HEK293 (cell line): ENCODE data around the gene ATP7A.

Source experiments
- CTCF ChIA-PET: fragments of 350-600 bp; formaldehyde crosslinking; extraction: SDS; loops from one replicate; lab custom pipeline; 2021; ENCODE audit warnings: antibody characterized with exemption; lab: Yijun Ruan, JAX
- POLR2A ChIA-PET: fragments of 300-600 bp; formaldehyde crosslinking; extraction: SDS; loops from one replicate; lab custom pipeline; 2020; ENCODE audit warnings: antibody characterized with exemption, inconsistent platforms; lab: Yijun Ruan, JAX
- H3K27ac ChIP-seq: fragments of 200-500 bp; sonication (Bioruptor generic); 2 replicates; pipeline ENCODE4 v1.5.1; 2014; ENCODE audit warnings: low read depth, low read length, control low read depth, inconsistent platforms; ENCODE audit errors: extremely low read depth
- H3K36me3 ChIP-seq, 2 experiments: fragments of 200-500 bp in 1 of 2; sonication (Bioruptor generic) in 1 of 2; 1 replicate in 1 of 2; 2 replicates in 1 of 2; pipeline ENCODE4 v1.5.1; 2014 to 2017; ENCODE audit warnings: inconsistent platforms in 2 of 2, low read length in 2 of 2; ENCODE audit not compliant: control insufficient read depth in 2 of 2, insufficient read depth in 1 of 2
- H3K4me1 ChIP-seq: fragments of 200-500 bp; sonication (Bioruptor generic); 2 replicates; pipeline ENCODE4 v1.5.1; 2014; ENCODE audit warnings: mild to moderate bottlenecking, low read length, inconsistent platforms; ENCODE audit not compliant: control insufficient read depth, insufficient read depth
- H3K4me3 ChIP-seq: 2 replicates; pipeline ENCODE4 v1.5.1; 2011; ENCODE audit warnings: low read depth, mild to moderate bottlenecking, control low read depth, low read length, moderate library complexity
- H3K9me3 ChIP-seq: fragments of 200-500 bp; sonication (Bioruptor generic); 2 replicates; pipeline ENCODE4 v1.5.1; 2014; ENCODE audit warnings: low read depth, low read length, inconsistent platforms; ENCODE audit not compliant: control insufficient read depth, insufficient read depth
- HOXC10 ChIP-seq: sonication (generic); formaldehyde crosslinking; IDR thresholded peaks from 2 replicates; pipeline ENCODE4 v1.8.1; 2023; ENCODE audit warnings: mild to moderate bottlenecking, missing genetic modification reagents
- IKZF3 ChIP-seq: fragments of 450-650 bp; IDR thresholded peaks from 2 replicates; pipeline ENCODE4 v1.5.0; 2018; ENCODE audit warnings: missing biosample characterization, mild to moderate bottlenecking, missing genetic modification characterization, moderate library complexity
- KLF10 ChIP-seq: fragments of 450-650 bp; IDR thresholded peaks from 2 replicates; pipeline ENCODE4 v1.5.1; 2018; ENCODE audit warnings: missing biosample characterization, mild to moderate bottlenecking, missing genetic modification characterization
- ZBTB20 ChIP-seq: fragments of 450-650 bp; formaldehyde crosslinking; IDR thresholded peaks from 2 replicates; pipeline ENCODE4 v1.5.1; 2016; ENCODE audit warnings: missing biosample characterization, missing genetic modification characterization
- ZNF10 ChIP-seq: fragments of 450-650 bp; formaldehyde crosslinking; IDR thresholded peaks from 2 replicates; pipeline ENCODE4 v1.5.1; 2017; ENCODE audit warnings: missing biosample characterization, missing genetic modification characterization
- ZNF157 ChIP-seq: fragments of 450-650 bp; formaldehyde crosslinking; IDR thresholded peaks from 2 replicates; pipeline ENCODE4 v1.5.1; 2016; ENCODE audit warnings: missing biosample characterization, missing genetic modification characterization
- ZNF2 ChIP-seq: fragments of 450-650 bp; formaldehyde crosslinking; IDR thresholded peaks from 2 replicates; pipeline ENCODE4 v1.5.1; 2016; ENCODE audit warnings: missing biosample characterization, missing genetic modification characterization
- ZNF202 ChIP-seq: fragments of 450-650 bp; formaldehyde crosslinking; IDR thresholded peaks from 2 replicates; pipeline ENCODE4 v1.5.1; 2016; ENCODE audit warnings: missing biosample characterization, missing genetic modification characterization, borderline replicate concordance
- ZNF24 ChIP-seq: fragments of 450-650 bp; formaldehyde crosslinking; IDR thresholded peaks from 2 replicates; pipeline ENCODE4 v1.5.1; 2016; ENCODE audit warnings: missing biosample characterization, missing genetic modification characterization
- ZNF248 ChIP-seq: fragments of 450-650 bp; formaldehyde crosslinking; IDR thresholded peaks from 2 replicates; pipeline ENCODE4 v1.5.1; 2017; ENCODE audit warnings: missing biosample characterization, missing genetic modification characterization
- ZNF311 ChIP-seq: fragments of 450-650 bp; formaldehyde crosslinking; IDR thresholded peaks from 2 replicates; pipeline ENCODE4 v1.5.1; 2017; ENCODE audit warnings: missing biosample characterization, missing genetic modification characterization, borderline replicate concordance
- ZNF335 ChIP-seq: fragments of 450-650 bp; formaldehyde crosslinking; conservative IDR thresholded peaks from 2 replicates; pipeline ENCODE4 v1.5.1; 2016; ENCODE audit warnings: missing biosample characterization, missing genetic modification characterization
- ZNF366 ChIP-seq: fragments of 450-650 bp; formaldehyde crosslinking; conservative IDR thresholded peaks from 2 replicates; pipeline ENCODE4 v1.5.1; 2016; ENCODE audit warnings: missing biosample characterization, missing genetic modification characterization
- ZNF48 ChIP-seq: fragments of 450-650 bp; formaldehyde crosslinking; IDR thresholded peaks from 2 replicates; pipeline ENCODE4 v1.5.1; 2016; ENCODE audit warnings: missing biosample characterization, missing genetic modification characterization
- ZNF571 ChIP-seq: fragments of 450-650 bp; formaldehyde crosslinking; IDR thresholded peaks from 2 replicates; pipeline ENCODE4 v1.5.0; 2017; ENCODE audit warnings: missing biosample characterization, missing genetic modification characterization
- ZNF626 ChIP-seq: fragments of 450-650 bp; sonication (Bioruptor Pico); formaldehyde crosslinking; IDR thresholded peaks from 2 replicates; pipeline ENCODE4 v1.5.1; 2018; ENCODE audit warnings: missing biosample characterization, missing genetic modification characterization, inconsistent platforms
- ZNF677 ChIP-seq: fragments of 450-650 bp; IDR thresholded peaks from 2 replicates; pipeline ENCODE4 v1.5.0; 2018; ENCODE audit warnings: missing biosample characterization, mild to moderate bottlenecking, missing genetic modification characterization, moderate library complexity
- ZNF747 ChIP-seq: fragments of 450-650 bp; formaldehyde crosslinking; IDR thresholded peaks from 2 replicates; pipeline ENCODE4 v1.5.1; 2016; ENCODE audit warnings: missing biosample characterization, missing genetic modification characterization
- ZNF776 ChIP-seq: fragments of 450-650 bp; formaldehyde crosslinking; IDR thresholded peaks from 2 replicates; pipeline ENCODE4 v1.5.0; 2017; ENCODE audit warnings: missing biosample characterization, missing genetic modification characterization, borderline replicate concordance
- TF ChIP-seq, protein P1 (sequence below): fragments of 450-650 bp; formaldehyde crosslinking; IDR thresholded peaks from 2 replicates; pipeline ENCODE4 v1.5.1; 2016; ENCODE audit warnings: missing biosample characterization, missing genetic modification characterization
- TF ChIP-seq, protein P2 (sequence below): fragments of 450-650 bp; IDR thresholded peaks from 2 replicates; pipeline ENCODE4 v1.5.1; 2018; ENCODE audit warnings: missing biosample characterization, mild to moderate bottlenecking, missing genetic modification characterization
- TF ChIP-seq, protein P3 (sequence below): fragments of 450-650 bp; formaldehyde crosslinking; IDR thresholded peaks from 2 replicates; pipeline ENCODE4 v1.5.1; 2016; ENCODE audit warnings: missing biosample characterization, missing genetic modification characterization
- TF ChIP-seq, protein P4 (sequence below): fragments of 450-650 bp; formaldehyde crosslinking; IDR thresholded peaks from 2 replicates; pipeline ENCODE4 v1.5.1; 2017; ENCODE audit warnings: missing biosample characterization, missing genetic modification characterization
- TF ChIP-seq, protein P5 (sequence below): fragments of 450-650 bp; formaldehyde crosslinking; IDR thresholded peaks from 2 replicates; pipeline ENCODE4 v1.5.1; 2016; ENCODE audit warnings: missing biosample characterization, missing genetic modification characterization

Gene ATP7A

DNA sequence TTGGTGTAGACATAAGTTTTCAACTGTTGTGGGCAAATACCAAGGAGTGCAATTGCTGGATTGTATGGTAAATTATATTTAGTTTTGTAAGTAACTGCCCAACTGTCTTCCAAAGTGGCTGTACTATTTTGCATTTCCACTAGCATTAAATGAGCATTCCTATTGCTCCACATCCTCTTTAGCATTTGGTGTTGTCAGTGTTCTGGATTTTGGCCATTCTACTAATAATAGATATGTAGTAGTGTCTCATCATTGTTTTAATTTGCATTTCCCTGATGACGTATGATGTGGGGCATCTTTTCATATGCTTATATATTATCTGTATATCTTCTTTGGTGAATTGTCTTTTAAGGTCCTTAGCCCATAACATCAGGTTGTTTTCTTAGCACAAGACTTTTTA, 41.7 kb downstream of the ATP7A start (continued):
- TF ChIP-seq ZNF677 = no peak
- TF ChIP-seq, protein P1, sequence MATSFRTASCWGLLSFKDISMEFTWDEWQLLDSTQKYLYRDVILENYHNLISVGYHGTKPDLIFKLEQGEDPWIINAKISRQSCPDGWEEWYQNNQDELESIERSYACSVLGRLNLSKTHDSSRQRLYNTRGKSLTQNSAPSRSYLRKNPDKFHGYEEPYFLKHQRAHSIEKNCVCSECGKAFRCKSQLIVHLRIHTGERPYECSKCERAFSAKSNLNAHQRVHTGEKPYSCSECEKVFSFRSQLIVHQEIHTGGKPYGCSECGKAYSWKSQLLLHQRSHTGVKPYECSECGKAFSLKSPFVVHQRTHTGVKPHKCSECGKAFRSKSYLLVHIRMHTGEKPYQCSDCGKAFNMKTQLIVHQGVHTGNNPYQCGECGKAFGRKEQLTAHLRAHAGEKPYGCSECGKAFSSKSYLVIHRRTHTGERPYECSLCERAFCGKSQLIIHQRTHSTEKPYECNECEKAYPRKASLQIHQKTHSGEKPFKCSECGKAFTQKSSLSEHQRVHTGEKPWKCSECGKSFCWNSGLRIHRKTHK = no peak

DNA sequence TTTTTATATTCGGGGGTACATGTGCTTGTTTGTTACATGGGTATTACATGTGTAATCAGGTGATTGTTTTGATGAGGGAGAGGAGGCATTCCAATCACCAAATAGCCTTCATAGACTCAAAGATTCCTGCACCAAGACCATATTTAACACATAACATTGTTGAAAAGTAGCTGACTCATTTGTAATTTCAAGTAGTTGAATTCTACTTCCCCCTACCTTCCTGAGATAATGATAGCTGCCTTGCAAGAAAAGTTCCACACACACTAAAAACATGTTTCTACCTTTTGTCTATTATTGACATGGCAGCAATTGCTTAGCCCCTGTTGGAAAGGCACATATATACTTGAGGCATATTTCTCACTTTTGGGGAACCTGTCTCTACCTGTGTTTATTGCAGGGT, 42.8 kb downstream of the ATP7A start:
- Histone ChIP-seq H3K36me3 (no peaks in the 10 kb centered on the region), H3K9me3 (peaks cover 5% of the 10 kb centered on the region), H3K27ac (no peak overlapping the region), H3K4me3 (no peak overlapping the region), H3K4me1 (no peaks in the 10 kb centered on the region)
- CTCF ChIA-PET = interaction anchor here (0.8 kb wide), 1 partner anchor 30 kb away, joined by 4 read pairs; no protein-coding TSS in a partner anchor
- POLR2A ChIA-PET = no interaction called here
- TF ChIP-seq ZNF776 (no peak), ZNF48 (tag by site-specific recombination) (no peak), ZNF2 (tag by site-specific recombination) (no peak), ZNF10 (no peak), ZNF311 (tag by site-specific recombination) (no peak), ZNF24 (tag by site-specific recombination) (no peak), ZNF335 (tag by site-specific recombination) (no peak), ZNF571 (no peak), ZNF626 (tag by site-specific recombination) (no peak), ZNF366 (tag by site-specific recombination) (no peak), ZBTB20 (tag by site-specific recombination) (no peak), KLF10 (tag by site-specific recombination) (no peak), ZNF248 (tag by site-specific recombination) (no peak)
- TF ChIP-seq, protein P2, sequence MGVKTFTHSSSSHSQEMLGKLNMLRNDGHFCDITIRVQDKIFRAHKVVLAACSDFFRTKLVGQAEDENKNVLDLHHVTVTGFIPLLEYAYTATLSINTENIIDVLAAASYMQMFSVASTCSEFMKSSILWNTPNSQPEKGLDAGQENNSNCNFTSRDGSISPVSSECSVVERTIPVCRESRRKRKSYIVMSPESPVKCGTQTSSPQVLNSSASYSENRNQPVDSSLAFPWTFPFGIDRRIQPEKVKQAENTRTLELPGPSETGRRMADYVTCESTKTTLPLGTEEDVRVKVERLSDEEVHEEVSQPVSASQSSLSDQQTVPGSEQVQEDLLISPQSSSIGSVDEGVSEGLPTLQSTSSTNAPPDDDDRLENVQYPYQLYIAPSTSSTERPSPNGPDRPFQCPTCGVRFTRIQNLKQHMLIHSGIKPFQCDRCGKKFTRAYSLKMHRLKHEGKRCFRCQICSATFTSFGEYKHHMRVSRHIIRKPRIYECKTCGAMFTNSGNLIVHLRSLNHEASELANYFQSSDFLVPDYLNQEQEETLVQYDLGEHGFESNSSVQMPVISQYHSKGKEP (tag by site-specific recombination) = no peak
- TF ChIP-seq, protein P3, sequence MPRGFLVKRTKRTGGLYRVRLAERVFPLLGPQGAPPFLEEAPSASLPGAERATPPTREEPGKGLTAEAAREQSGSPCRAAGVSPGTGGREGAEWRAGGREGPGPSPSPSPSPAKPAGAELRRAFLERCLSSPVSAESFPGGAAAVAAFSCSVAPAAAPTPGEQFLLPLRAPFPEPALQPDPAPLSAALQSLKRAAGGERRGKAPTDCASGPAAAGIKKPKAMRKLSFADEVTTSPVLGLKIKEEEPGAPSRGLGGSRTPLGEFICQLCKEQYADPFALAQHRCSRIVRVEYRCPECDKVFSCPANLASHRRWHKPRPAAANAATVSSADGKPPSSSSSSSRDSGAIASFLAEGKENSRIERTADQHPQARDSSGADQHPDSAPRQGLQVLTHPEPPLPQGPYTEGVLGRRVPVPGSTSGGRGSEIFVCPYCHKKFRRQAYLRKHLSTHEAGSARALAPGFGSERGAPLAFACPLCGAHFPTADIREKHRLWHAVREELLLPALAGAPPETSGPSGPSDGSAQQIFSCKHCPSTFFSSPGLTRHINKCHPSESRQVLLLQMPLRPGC (tag by site-specific recombination) = no peak
- TF ChIP-seq, protein P4, sequence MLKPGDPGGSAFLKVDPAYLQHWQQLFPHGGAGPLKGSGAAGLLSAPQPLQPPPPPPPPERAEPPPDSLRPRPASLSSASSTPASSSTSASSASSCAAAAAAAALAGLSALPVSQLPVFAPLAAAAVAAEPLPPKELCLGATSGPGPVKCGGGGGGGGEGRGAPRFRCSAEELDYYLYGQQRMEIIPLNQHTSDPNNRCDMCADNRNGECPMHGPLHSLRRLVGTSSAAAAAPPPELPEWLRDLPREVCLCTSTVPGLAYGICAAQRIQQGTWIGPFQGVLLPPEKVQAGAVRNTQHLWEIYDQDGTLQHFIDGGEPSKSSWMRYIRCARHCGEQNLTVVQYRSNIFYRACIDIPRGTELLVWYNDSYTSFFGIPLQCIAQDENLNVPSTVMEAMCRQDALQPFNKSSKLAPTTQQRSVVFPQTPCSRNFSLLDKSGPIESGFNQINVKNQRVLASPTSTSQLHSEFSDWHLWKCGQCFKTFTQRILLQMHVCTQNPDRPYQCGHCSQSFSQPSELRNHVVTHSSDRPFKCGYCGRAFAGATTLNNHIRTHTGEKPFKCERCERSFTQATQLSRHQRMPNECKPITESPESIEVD = no peak

DNA sequence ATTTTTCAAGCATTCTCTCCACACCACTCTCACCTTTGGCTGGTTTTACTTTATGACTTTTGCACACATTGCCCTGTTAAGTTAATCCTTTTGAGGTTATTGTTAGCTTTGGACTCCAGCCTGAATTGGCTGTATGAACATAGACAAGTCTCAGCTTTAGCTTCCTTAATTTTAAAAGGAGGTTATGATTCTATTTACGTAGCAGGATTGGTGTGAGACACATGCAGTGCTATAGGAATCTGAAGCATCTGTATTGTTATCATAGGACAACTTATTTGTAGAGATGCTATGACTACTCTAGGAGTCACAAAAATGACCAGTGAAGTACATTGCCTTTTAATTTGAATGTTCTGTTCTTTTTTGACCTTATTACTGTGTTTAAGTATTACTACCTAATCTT, 43.2 kb downstream of the ATP7A start:
- ChIA-PET POLR2A (no interaction called here), CTCF (interaction anchor here (0.8 kb wide), 1 partner anchor 29 kb away, joined by 4 read pairs; no protein-coding TSS in a partner anchor)
- no peaks in the 10 kb centered on the region for H3K36me3 ChIP-seq
- H3K27ac ChIP-seq = no peak overlapping the region
- H3K4me3 ChIP-seq = no peak overlapping the region
- no peaks in the 10 kb centered on the region for H3K4me1 ChIP-seq
- H3K9me3 ChIP-seq = peaks cover 5% of the 10 kb centered on the region
- no peak for TF ChIP-seq ZNF157 (tag by site-specific recombination)
- TF ChIP-seq IKZF3 (tag by site-specific recombination) = no peak
- TF ChIP-seq, protein P5, sequence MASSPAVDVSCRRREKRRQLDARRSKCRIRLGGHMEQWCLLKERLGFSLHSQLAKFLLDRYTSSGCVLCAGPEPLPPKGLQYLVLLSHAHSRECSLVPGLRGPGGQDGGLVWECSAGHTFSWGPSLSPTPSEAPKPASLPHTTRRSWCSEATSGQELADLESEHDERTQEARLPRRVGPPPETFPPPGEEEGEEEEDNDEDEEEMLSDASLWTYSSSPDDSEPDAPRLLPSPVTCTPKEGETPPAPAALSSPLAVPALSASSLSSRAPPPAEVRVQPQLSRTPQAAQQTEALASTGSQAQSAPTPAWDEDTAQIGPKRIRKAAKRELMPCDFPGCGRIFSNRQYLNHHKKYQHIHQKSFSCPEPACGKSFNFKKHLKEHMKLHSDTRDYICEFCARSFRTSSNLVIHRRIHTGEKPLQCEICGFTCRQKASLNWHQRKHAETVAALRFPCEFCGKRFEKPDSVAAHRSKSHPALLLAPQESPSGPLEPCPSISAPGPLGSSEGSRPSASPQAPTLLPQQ = no peak
- no peak for TF ChIP-seq HOXC10 (CRISPR knock-in tag)
- TF ChIP-seq ZNF202 = no peak
- TF ChIP-seq ZNF747 (tag by site-specific recombination) = no peak
- TF ChIP-seq, protein P3 (tag by site-specific recombination) = no peak
- TF ChIP-seq, protein P1 = no peak
